Karpas-422 (cell line): ENCODE data around the gene IMMT. TPM values are rescaled to one million over a fixed set of nuclear protein-coding genes. Genes with fewer than 3 reads are reported as not detected.

Experiments
- small RNA-seq: library from RNA; depleted of rRNA; stranded (forward); fragments of <200 nt; gene quantifications from one replicate; pipeline ENCODE3, GENCODE V24; 2014
- total RNA-seq: library from RNA; depleted of rRNA; stranded (reverse); fragments of >200 nt; shearing (Covaris generic); gene quantifications from 2 replicates; pipeline ENCODE4 v1.2.3, GENCODE V29; 2014; ENCODE audit warnings: low replicate concordance; rRNA removed

IMMT gene
- total RNA-seq, 1 experiment from 2014 or later, result 115 TPM

Small RNAs within 50 kb of the gene (small RNA-seq; reads per million reads assigned to genes)
- gene MIR4779 (not detected), gene RF00019 (not detected), gene SNORD94 (477 reads per million, percentile 100 among the genes with 10 or more reads in this experiment)

Other genes with a start within 250 kb of the IMMT start
- 19.4 and 21.3 TPM in 2 replicates for gene POLR1A, start 89.6 kb downstream of the IMMT start, total RNA-seq
- gene PTCD3, start 89.2 kb downstream of the IMMT start, total RNA-seq, result 248 and 523 TPM in 2 replicates
- 45.8 and 73.9 TPM in 2 replicates for gene MRPL35, start 4.0 kb upstream of the IMMT start, total RNA-seq
- gene REEP1, start 142.2 kb upstream of the IMMT start, total RNA-seq, result 0.22 TPM in 1 of 2 replicates, not detected in the other
- gene KDM3A, start 245.9 kb upstream of the IMMT start, total RNA-seq, result 114 and 154 TPM in 2 replicates